ENCODE results near the gene TENM3.

TENM3 gene

DNA sequence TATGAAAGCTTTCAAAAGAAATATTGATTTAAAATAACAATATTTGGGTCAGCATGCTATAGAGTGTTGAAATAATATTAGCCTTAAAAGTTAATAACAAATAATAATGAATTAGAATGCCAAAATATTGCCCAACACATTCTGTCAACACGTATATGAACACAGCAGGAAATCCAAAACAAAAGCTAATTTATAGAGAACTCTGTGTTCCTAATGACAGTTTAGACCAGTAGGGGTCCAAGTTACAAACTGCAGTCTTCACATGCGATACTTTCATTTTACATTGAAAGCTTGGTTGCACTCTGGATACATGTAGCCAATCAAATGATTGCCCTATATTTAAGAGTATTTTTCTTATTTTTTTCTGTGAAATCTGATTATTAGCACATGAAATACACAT, 399.6 kb downstream of the TENM3 start:
- no peak for DNase-seq

DNA sequence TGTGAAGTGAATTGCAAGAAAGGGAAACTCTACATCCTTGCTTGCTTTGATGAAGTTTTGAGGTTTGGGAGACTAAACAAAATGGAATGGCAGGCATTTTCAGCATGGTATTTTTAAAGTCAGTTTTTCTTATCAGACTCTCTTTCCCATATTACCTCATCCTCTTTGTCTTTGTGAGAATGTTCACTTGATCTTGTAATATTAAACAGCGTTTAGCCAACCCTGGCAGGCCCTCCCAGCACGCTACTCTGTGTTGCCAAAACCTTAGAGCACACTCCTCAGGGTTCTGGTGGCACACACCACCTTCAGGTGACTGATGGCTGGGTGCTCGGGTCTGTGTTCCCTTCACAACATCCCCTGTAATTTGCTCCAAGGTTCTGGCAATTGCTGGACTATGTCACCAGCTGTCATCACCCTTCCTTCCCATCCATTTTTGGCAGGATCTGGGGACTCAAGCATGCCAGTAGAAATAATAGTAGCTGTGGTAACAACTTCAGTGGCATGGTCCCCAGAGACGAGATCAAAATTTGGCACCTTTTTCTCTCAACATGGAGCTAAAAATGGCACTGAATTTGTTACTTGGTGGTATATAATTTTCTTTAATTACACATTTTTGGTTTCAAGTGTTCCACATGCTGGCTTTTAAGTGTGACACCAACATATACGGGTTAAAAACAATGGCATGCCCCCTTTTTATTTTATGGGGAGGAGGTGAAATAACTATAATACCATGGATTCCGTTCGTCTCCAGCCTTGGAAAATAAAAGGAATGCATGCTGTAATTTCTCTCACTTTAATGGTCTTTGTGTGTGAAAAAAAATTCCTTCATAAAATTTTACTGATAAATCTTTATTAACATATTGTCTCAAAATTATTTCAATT, 400.8 kb downstream of the TENM3 start:
- no peak for DNase-seq

DNA sequence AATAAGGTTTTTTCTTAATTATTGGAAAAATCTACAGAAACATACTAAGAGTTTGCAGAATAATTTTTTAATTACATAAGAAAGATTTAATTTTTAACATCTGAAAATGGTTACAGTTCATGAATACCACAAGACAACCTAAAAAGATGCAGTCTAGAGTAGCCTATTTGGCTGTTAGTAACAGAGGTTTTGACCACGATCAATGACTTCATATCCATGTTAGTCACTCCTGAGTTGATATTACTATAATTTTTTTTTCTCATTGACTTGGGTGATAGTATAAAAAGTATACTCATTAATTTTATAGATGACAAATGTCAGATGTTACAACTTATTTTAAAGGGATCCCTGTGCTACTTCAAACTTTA, 401.5 kb downstream of the TENM3 start:
- DNase-seq, result no peak

DNA sequence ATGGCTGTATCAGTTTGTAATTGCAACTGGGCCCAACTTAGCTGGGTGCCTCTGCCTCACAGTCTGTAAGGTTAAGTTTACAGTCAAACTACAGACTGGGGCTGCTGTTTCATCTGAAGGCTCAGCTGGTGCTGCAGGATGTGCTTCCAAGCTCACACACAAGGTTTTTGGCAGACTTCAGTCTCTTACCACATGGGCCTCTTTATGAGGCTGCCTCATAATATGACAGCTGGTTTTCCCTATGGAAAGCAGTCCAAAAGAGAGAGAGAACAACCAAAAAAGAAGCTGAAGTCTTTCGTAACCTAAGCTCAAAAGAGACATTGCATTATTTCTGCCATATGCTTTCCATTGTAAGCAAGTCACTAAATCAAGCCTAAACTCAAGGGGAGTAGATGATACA, 402.3 kb downstream of the TENM3 start:
- no peak for DNase-seq

DNA sequence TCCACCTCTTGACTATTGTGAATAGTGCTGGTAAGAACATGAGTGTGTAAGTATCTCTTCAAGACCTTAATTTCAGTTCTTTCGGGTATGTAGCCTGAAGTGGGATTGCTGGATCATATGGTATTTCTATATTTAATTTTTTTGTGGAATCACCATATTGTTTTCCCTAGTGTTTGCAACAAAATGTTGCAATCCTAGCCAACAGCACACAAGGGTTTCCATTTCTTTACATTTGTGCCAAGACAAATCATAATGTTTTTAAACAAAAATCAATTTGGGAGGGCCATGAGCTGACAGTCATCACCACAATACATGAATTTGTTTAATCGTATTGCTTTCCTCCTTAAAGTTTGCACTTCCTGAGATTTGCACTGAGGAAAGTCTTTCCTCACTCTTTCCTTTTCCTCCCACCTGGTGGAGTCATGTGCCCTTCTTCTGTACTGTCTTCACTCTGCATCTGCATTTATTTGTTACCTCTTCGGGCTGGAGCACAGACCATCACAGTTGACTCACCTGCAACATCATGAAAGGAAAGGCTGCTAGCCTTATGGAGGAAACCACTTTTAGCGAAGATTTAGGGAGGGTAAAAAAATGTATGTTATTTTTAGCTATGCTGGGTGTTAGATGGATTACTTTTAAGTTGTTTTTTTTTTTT, 404.6 kb downstream of the TENM3 start:
- DNase-seq, result no peak

DNA sequence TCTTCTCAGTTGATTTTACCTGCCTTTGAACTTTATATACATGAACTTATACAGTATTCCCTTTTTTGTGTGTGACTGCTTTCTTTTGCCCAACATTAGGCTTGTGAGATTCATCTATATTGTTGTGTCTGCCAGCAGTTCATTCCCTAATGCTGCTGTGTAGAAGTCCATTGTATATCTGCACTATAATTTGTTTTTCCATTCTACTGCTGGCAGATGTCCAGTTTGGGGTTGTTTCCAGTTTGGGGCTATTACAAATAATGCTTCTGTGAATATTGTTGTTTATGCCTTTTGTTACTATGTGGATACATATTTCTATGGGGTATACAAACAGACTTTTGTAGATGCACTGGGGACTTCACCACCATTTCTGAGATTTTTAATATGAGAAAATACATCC, 405.6 kb downstream of the TENM3 start:
- no peak for DNase-seq

DNA sequence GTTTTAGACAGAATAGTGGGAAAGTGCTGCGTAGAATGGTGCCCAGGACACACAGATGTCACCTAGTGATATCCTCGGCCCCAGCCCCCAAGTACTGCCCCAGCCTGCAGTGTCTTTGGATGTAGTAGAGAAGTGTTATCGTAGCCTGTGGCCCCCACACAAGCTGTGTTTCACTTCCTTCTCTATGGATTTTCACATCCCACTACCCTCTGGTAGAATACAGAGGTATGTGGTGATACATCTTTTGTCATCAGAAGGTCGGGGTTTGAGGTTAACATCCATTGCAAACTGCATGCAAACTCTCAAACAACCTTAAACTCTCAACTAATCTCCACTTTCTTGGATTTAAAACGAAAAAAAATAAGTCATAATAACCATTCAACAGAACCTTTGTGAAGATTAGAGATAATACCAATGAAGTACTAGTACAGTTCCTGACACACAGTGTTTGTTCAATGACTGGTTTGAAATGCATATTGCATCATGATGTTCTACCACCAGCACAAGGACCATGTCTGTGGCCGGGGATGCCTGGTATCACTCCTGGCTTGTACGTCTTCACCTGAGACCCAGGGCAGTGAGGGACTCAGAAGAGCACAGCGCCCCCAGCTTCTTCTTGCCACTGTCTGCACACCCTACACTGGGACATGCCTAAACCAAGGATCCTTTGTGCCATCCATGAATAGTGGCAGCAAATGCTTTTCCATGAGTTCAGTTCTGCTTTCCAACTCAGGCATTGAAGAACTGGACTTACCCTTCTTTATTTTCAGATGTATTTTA, 406.7 kb downstream of the TENM3 start:
- no peak for DNase-seq

DNA sequence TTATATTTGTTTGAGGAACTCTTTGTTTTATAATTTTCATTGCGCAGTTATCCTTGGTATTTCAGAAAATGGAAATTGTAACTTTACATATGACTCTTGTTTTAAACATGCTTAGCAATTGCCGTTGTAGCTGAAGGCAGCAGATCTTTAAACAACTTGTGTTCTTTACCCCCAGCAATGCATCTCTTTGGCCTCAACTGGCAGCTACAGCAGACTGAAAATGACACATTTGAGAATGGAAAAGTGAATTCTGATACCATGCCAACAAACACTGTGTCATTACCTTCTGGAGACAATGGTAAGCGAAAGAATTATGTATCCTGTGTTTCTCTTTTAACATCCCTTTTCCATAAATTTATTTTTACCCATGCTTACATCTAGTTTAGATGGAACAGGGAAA, 410.4 kb downstream of the TENM3 start:
- DNase-seq, result no peak

DNA sequence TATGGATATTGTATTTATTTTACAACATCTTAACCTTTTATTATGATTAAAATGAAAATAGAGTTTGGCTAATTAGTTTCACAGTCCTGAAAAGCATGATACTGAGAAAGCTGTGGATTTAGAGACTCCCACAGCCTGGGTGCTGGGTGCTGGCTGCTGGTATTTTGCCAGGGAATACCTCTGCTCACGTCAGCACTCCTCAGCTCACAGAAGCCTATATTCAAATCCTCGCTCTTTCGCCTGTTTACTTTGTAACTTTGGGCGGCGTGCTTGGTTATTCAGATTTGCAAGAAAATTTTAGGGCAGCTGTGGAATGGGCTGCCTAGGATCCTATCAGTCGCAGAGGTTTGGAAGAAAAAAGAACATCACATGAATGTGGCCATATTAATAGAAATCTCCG, 412.1 kb downstream of the TENM3 start:
- no peak for DNase-seq

DNA sequence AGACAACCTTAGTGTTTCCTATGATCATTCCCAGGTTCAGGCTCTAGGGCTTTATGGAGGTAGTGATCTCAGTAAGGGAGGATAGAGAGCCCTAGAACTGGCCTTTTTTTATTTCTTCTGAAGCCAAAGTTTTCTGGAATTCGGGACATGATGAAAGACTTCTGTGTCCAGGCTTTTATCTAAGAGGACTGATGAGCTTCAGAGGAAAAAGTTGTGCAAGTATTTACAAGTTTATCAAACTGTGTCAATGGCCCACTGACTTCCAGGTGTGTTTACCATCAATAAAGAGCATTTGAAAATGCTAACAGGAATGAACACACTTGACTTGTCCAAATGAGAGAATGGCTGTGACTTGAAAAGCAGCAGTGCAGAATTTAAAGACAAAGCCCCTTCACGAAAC, 419.3 kb downstream of the TENM3 start:
- no peak for DNase-seq

DNA sequence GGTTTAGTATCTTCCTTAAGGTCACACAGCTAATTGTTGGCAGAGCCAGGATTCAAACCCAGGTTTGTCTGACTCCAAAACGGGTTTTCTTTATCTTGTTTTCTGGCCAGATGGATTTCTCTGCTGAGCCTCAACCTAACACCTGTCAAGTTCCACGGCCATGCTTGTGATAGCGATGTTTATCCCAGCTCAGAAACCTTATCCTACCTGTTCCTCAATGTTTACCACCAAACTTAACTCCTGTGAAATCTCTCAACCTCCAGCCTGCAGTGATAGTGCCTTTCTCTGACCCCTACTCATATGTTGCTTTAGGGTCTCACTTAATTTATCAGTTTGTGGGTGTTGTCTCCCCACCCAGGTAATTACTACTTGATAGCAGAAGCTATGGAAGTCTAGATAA, 428.0 kb downstream of the TENM3 start:
- DNase-seq, result no peak

DNA sequence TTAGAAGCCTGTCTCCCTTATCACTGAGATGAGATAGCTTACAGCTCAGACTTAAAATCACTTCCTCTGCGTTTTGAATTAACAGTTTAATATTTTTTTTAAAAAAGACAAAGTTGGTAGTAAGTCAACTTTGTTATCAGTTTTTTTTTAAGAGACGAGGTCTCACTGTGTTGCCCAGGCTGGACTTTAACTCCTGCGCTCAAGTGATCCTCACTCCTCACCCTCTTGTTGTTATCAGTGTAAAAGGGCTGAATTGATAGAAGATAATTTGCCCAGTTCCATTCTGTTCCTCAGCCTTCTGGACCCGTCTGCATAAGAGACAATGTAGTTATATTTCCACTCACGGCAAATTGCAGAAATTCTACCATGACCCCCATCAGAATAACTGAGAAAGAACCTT, 428.5 kb downstream of the TENM3 start:
- DNase-seq, result no peak

DNA sequence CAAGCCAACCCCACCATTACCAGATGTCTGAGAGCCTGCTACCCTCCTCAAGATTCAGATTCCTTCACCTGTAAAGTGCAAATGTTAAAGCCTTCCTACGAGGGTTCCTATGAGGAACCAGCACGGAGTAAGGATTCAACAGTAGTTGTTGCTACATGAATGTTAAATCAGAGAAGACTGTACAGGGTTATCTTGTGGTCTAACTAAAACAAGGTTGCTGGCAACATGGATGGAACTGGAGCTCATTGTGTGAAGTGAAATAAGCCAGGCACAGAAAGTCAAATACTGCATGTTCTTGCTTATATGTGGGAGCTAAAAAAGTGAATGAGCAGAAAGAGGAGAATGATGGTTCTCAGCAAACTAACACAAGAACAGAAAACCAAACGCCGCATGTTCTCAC, 435.4 kb downstream of the TENM3 start:
- DNase-seq, result no peak

DNA sequence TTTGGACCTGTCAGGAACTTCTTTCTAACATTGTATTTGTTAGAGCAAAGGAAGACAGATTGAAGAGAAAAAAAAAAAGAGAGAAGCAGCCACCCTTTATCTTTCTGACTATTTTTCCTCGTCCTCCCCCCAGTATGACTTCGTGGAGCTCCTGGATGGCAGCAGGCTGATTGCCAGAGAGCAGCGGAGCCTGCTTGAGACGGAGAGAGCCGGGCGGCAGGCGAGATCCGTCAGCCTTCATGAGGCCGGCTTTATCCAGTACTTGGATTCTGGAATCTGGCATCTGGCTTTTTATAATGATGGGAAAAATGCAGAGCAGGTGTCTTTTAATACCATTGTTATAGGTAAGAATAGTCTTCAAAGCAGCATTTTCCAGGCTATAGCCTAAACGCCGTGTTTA, 436.3 kb downstream of the TENM3 start:
- DNase-seq, result no peak

DNA sequence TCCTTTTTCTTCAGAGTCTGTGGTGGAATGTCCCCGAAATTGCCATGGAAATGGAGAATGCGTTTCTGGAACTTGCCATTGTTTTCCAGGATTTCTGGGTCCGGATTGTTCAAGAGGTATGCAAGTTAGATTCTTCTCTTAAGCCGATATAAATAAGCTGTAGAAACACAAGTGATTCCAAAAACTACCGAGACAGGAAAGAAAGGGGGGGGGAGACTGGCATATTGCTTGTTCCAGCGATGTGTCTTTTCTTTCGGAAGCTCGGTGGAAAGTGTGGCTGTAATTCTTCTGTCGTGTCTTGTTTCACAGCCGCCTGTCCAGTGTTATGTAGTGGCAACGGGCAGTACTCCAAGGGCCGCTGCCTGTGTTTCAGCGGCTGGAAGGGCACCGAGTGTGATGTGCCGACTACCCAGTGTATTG, 437.0 kb downstream of the TENM3 start:
- no peak for DNase-seq

DNA sequence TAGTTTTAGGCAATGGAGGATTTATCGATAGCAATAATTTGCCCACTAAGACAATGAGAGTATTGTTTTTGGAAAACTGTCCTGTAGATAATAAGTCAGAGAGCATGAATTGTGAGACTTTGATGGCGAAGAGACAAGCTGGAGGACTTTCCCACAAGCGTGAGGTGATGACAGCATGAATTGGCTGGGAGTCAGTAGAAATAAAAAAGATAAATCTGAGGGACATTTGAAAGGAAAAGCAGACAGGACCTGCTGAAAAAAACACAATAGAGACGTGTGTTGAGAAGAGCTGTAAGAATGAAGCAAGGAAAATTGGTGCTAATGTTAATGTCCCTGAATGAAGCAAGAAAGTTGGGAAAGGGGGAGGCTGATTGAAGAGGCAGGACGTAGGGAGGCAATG, 440.5 kb downstream of the TENM3 start:
- DNase-seq, result no peak

DNA sequence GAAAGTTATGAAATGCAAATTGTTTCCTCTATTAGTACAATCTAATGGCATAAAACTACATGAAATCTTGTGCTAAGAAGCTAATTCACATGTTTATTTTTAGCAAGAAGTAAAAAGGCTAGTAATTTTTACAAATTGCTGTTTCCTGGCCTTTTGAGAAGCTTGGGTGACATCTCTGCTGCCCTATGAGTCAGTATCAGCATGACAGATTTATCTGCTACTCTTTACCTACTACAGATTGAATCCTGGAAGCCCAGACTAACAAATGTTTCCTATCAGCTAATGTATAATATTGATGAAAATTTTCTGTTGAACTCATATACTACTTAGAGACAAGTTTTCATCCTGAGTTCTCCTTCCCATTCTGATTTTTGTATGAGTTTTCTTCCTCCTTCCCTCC, 441.6 kb downstream of the TENM3 start:
- DNase-seq, result no peak

DNA sequence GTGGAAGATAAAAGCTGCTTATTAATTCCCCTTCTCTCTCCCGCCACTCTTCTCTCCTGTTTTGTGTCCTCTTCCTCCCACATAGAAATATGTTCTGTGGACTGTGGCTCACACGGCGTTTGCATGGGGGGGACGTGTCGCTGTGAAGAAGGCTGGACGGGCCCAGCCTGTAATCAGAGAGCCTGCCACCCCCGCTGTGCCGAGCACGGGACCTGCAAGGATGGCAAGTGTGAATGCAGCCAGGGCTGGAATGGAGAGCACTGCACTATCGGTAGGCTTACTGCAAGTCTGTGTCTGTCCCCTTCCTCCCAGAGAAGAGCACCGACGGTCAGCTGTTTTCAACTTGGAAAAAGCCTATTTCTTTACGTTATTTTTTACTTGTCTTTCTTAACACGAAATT, 444.9 kb downstream of the TENM3 start:
- DNase-seq, result no peak

DNA sequence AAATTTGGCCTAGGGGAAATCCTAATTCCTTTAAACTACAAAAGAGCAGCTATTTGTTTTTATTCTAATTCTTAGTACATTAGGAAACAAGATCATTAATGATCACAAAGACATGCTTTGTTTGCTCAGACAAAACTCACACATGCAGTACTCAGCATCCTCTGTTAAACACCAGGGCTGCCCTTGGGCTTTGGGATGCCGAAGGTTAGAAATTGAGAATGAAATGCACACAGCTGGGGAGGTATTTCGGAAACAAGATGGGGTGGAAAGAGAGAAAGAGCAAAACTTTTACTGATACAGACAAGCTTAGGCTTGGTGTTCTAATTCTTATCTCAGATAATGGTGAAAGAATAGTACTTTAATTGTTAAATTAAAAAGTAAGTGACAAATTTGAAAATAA, 451.3 kb downstream of the TENM3 start:
- no peak for DNase-seq

DNA sequence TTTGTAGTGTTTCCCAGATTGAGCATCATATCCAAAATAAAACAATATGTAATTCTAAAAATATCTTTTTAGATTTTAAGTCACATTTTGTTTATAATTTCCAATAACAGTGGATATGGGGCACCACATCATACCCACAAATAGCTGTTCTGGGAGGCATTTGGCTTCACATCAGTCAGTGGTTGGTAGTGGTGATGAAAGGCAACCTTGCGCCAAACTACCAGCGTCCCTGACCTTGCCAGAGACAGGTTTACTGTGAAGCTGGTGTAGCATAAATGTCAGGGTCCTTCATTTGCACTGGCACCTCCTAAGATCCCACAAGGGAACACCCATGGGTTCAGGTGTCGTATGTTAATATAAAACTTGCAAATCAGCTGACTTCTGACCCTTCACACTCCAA, 451.8 kb downstream of the TENM3 start:
- DNase-seq, result no peak

DNA sequence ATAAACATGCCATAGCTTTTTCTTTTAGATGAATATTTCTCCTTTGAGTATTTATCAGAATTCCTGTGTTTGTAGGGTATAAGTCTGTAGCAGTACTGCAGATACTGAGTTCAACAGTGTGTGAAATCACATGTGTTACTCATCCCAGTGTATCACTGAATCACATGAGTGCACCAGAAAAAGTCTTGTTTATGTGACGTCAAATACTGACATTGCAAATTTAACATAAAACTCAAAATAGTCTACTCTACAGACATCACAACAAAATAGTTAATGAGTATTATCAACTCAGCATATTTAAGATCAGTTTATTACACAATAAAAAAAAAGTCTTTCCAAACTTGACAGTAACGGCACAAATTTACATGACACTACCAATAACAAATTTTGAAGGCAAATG, 452.6 kb downstream of the TENM3 start:
- DNase-seq, result no peak

DNA sequence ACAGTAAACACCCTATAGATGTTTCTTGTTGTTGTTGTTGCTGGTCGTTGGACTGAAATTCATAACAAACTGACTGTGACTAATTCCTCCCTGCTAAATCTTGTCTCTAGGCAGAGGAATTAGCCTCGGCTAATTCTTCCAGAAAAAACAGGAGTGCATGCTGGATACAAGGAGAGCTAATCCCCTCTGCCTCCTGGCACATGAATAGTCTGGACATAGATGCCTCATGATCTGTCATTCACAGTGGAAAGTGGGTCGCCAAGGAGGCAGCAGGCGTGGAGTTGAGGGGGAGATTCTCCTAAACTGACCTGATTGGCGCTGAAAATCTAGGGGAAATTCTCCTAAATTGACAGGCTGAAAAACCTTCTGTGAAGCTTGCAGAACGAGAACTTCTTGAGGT, 453.9 kb downstream of the TENM3 start:
- no peak for DNase-seq

DNA sequence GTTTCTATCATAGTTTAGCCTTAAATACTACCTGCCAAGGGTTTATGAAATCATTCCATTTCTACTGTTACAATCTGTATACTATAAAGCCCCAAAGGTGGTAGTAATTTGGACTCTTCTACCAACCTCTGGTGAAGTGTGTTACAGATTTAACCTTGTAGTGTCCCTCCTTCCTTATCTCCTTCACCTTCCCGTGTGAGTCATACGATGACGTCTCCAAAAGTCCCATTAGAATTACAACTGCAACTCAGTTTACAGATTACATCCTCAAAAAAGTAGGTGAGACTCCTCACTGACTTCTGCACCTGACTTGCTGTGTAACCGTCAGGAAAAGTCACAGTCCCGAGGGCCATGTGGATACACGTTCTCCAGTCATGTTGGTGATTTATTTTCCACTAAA, 455.0 kb downstream of the TENM3 start:
- no peak for DNase-seq

DNA sequence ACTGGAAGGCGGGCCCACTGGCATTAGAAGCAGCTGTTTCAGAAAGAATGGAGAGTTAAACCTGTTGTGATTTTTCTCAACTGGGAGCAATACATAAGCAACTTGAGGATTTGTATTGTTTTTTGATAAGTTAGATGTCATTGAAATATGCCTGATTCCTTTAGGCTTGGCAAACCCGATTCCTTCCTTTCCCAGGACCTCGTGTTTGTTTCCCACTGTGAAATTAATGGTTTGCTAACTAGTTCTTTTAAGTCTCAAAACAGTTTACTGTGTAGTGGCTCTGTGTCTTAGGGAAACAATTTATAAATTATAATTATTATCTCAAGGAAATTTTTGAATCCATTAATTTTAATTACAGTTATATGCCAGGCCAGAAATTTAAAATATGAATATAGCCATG, 456.0 kb downstream of the TENM3 start:
- DNase-seq, result no peak

All from suppressor macrophage (primary cell).